Eye (tissue), 1 donor: ENCODE measurements around the gene ANKRD17.
A peak's percentile ranks its signal among the peaks of the same experiment; 100 is the strongest.

Source experiments
- DNase-seq: peaks from one replicate; pipeline ENCODE4 v3.0.0-alpha.2; 2015

ANKRD17 gene

DNA sequence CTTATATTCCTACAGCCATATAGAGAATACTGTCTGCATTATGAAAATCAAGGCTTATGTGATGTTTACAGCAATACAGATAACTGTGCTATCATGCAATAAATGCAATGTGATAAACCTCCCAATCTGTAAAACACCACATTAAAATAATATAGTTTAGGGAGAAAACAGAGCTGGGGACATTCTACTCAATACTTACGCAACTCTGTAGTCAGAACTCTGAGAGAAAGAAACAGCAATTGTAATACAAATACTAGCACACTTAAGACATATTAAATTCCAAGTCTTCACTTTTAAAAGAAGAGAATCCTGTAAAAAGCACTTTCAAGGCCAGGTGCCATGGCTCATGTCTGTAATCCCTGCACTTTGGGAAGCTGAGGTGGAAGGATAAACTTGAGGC, 61.4 kb downstream of the ANKRD17 start:
- DNase-seq: no peak

- DNase-seq: no peak
These were observed 64.5 kb downstream of the ANKRD17 start for GRCh38 chr4:73194064-73194463.

GRCh38 chr4:73193659-73194058, 64.9 kb downstream of the ANKRD17 start:
- DNase-seq: no peak

DNA sequence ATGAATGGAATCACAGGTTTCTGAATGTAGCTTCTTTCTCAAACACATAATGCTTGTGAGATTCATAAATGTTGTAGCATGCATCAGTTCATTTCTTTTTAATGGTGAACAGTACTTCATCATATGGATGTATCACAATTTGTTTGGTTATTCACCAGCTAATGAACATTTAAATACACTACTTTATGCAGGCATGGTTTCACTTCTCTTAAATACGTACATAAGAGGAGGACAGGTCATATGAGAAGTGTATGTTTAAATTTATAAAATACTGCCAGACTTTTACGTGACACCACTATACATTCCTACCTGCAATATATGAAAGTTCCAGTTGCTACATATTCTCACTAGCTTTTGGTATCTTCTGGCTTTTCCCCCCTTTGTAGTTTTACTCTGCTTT, 65.4 kb downstream of the ANKRD17 start:
- no peak for DNase-seq

GRCh38 chr4:73189274-73189810, 69.3 kb downstream of the ANKRD17 start:
- no peak for DNase-seq

DNA sequence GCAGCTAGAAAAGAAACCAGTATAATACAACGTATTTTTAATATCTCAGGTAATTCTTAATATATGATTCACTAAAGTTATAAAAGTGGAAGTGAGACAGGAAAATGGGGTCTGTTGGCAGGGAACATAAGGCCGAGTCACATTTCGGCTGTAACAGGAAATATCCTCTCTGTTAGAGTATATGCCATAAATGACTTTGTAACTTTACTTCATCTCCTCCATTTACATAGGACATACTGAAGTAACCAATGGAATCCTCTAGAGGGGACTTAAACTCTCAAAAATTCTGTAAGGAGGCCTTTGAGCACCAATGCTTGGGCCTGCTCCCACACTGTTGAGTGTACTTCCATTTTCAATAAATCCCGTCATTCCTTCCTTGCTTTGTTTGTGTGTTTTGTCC, 71.3 kb downstream of the ANKRD17 start:
- no peak for DNase-seq

- no peak for DNase-seq
These were observed 72.7 kb downstream of the ANKRD17 start for GRCh38 chr4:73185903-73186302.

DNA sequence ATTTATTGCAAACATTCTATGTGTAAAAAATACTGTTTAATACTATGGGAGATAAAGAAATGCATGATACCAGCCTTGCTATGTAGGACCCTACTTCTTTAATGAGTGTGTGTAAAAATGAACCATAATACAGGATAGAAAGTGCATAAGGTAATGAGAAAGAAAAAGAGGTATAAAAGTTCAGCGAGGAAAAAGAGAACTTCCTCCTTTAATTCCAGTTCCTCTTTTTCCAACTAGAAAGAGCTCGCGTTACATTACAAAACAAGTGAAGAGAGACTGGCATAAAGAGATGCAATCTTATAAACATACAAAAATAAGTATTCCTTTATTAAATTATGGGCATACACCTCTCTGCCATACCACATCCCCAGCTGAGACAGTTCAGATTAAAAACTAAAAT, 77.4 kb downstream of the ANKRD17 start:
- DNase-seq: no peak

DNA sequence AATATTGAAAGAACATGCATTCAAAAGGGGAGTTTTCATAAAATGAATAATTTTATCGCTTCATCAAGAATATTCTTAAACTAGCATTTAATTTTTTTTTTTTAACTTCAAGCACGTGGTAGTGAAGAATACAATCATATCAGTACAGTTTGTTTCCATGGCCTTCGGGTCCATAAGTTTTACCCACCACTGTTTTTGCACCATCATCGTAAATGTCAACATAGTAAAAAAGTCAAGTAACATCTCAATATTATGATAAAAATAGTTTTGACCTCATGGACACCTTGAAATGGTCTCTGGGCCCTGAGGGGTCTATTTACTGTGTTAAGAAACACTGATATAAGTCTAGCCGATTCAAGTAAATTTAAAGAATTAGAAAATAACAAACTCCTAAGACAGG, 80.2 kb downstream of the ANKRD17 start:
- no peak for DNase-seq

DNA sequence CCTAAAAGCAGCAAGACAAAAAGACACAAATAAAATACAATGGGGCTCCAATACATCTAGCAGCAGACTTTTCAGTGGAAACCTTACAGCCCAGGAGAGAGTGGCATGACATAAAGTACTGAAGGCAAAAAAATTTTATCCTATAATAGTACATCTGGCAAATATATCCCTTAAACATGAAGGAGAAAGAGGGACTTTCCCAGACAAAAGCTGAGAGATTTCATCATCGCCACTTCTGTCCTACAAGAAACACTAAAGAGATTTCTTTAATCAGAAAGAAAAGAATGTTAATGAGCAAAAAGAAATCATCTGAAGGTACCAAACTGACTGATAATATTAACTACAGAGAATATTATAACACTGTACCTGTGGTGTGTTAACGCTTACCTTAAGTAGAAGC, 86.4 kb downstream of the ANKRD17 start:
- no peak for DNase-seq

GRCh38 chr4:73170518-73171198, 87.9 kb downstream of the ANKRD17 start:
- no peak for DNase-seq

GRCh38 chr4:73166212-73166611, 92.4 kb downstream of the ANKRD17 start:
- no peak for DNase-seq

GRCh38 chr4:73161527-73162185, 96.9 kb downstream of the ANKRD17 start:
- DNase-seq: no peak

DNA sequence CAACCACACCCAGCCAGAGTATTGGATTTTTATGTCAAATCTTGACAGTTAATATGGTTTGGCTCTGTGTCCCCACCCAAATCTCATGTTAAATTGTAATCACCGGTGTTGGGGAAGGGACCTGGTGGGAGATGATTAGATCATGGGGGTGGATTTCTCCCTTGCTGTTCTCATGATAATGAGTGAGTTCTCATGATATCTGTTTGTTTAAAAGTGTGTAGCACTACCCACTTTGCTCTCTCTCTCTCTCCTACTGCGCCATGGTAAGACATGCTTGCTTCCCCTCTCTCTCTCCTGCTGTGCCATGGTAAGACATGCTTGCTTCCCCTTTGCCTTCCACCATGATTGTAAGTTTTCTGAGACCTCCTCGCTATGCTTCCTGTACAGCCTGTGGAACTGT, 102.2 kb downstream of the ANKRD17 start:
- DNase-seq: no peak

- DNase-seq: no peak
These were observed 105.7 kb downstream of the ANKRD17 start for GRCh38 chr4:73152893-73153292.

- DNase-seq: no peak
These were observed 115.5 kb downstream of the ANKRD17 start for GRCh38 chr4:73142995-73143547.

DNA sequence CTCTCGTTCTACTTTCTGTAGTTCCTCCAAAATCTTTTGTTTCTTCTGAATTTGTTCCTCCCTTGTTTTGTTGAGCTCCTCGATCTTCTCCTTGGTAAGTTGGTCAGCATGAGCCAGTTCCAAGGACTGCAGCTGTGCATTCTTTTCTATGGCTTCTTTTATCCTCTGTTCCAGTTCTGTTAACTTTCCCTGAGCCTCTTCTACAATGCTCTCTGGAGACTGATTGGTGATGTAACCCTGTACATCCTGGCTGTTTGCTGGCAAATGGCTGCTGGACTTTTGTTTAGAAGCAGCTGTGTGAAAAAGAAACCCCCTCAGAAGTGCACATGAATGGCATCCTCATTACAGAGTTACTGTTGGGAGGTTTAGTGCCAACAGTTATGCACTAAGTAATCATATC, 118.6 kb downstream of the ANKRD17 start:
- DNase-seq: peak; percentile 49

- DNase-seq: no peak
These were observed 119.4 kb downstream of the ANKRD17 start for GRCh38 chr4:73139245-73139644.

DNA sequence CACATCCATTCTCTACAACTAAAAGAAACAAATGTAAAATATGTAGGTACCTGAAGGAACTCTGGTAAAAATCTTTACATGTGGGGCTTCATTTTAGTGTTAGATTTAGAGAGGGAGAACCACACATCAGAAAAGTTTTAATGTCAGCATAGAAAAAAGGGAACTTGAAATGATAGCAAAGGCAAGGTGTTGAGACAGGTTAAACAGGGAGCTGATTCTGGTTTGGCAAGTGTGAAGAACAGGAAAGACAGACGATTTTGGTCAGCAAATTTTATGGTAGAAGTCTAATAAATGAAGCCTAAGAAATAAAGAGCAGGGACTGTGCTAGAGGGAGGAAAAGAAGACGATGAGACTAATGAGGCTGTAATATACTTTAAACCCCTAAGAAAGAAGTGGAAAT, 121.5 kb downstream of the ANKRD17 start:
- no peak for DNase-seq

- DNase-seq: no peak
These were observed 124.8 kb downstream of the ANKRD17 start for GRCh38 chr4:73133784-73134183.

GRCh38 chr4:73131281-73131680, 127.3 kb downstream of the ANKRD17 start:
- no peak for DNase-seq

DNA sequence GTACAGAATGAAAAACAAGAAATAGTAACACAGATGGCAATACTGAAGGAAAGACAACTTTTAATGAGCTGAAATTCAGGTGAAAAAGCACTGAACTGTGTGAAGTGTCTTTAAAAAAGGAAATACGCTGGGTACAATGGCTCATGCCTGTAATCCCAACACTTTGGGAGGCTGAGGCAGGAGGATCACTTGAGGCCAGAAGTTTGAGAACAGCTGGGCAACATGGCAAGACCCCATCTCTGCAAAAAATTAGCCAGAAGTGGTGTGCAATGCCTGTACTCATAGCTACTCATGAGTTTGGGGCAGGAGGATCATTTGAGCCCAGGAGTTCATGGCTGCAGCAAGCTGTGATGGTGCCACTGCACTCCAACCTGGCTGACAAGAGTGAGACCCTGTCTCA, 129.3 kb downstream of the ANKRD17 start:
- DNase-seq: no peak

GRCh38 chr4:73127839-73128453, 130.7 kb downstream of the ANKRD17 start:
- DNase-seq: peak; percentile 14

DNA sequence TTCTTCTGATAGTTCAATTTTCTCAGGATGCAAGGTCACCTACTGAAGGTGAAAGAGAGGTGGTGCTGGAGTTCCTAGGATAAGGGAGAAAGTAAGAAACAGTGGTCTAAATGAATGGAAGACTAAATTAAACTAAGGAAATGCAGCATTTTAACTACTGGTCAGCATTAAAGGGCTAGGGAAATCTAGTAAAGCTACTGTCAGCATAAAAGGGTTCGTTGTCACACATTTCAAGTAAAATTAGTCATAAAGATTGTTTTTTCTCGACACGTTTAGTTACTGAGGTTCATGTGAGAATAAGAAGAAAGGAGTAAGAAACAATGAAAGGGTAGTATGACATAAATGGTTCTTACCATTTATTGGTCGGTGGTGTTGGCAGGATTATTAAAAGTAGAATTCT, 149.1 kb downstream of the ANKRD17 start:
- DNase-seq: no peak
